ENCODE results near the gene DUSP15.
A peak's percentile ranks its signal among the peaks of the same experiment; 100 is the strongest.

Gene DUSP15

DNA sequence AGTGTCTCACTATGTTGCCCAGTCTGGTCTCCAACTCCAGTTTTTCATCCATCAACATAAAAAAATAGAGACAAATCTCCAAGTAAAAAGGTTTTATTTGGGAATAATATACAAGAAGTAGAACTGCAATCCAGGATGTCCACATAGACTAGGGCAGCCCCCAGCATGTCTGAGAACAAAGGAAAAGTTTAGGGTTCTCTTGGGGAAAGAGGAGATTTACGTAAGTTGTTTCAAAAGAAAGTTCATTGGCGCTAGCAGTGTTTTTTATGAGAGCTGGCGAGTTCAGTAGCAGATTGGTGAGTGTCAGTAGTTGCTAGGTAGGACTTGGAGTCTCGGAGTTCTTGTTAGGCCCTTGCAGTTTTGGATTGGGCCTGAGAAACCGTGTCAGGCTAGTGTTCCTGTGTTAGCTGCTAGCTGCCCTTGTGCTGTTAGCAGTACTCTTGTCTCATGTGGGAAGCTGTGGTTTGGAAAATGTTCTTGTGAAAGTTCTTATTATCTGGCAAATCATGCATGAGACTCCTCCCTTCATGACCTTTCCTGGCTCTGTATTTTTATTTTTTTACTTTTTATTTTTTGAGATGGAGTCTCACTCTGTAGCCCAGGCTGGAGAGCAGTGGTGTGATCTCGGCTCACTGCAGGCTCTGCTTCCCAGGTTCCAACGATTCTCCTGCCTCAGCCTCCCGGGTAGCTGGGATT lies 24.8 kb upstream of the DUSP15 start:
- DNase-seq, result peak in 24 of 51 donors; percentile 2 to 51 (median 28)

DNA sequence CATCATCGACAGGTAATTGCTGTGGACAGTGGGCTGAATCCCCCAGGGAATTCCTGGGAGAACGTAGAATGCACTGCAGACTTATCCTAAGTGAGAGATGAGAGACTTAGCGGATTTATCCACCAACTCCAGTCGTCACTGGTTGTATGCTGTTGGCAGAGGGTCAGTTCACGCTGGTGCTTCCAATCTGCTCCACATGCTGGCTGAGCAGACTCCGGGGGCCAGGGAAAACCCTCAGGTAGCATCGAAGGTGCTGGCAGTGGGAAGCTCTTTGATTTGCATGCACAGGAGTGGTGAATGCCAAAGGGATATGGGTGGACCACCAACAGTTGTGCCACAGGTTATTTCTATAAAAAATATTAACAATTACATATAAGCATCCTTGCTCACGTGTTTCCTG lies 20.3 kb upstream of the DUSP15 start:
- no peak for DNase-seq

DNA sequence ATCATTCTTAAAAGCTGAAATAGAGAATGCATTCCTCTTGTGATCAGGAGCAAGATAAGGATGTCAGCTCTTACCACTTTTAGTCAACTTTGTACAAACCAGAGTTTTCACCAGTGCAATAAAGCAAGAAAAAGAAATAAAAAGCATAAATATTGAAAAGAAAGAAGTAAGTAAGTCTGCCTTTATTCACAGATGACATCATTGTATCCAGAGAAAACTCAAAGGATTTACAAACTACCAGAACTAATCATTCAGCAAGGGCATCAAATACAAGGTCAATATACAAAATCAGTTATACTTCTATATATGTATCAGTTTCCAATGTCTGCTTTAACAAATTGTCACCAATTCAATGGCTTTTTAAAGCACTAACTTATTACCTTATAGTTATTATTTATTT lies 13.5 kb upstream of the DUSP15 start:
- DNase-seq, result no peak

DNA sequence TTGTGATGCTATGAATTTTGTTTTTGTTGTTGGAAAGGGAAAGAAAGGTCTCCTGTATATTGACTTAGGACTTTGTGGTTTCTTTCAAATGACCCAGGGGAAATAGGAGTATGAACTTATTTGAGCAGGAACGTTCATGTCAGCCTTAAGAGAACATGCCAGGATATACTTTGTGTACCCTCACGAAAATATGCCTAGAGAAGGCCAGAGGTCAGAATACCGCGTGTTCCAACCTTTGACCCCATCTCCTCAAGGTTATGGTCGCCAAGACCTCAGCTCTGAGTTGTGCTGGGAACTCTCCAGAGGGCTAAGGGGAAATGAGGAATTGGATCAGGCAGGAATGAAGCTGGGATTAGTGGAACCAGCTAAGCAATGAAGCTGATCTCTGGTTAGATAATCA lies 11.6 kb upstream of the DUSP15 start:
- no peak for DNase-seq

DNA sequence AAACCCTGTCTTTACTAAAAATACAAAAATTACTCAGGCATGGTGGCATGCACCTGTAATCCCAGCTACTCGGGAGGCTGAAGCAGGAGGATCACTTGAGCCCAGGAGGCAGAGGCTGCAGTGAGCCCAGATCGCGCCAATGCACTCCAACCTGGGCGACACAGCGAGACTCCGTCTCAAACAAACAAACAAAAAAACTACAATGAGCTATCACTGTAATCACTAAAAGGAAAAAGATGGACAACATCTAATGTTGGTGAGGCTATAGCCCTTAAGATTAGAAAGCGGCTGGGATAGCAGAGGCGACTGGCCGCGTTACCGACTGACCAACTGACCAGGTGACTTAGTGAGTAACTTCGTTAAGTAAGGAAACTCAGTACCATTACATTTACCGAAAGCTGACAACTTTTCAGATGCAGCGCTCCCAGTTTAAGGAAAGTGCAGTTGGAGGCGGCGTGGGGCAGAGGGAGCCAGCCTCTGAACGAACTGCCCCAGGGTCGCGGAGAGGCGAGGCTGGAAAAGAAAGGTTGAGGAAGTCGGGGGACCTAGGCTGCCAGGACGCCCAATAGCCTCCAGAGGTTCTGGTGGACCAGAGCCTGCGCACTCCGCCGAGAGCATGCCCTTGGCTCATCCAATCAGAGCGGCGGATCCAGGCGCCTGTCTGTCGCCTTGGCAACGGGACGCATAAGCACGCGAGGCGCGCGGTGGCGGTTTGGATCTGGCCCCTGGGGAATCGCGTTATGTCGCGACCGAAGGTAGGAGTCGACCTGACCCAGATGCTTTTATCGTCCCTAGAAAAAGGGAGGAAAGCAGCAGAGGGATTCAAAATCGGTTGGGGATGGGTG lies 9.0 kb upstream of the DUSP15 start:
- DNase-seq, result peak; percentile 62 to 98 (median 87)

GRCh38 chr20:31877684-31878083 lies 7.4 kb upstream of the DUSP15 start:
- DNase-seq, result no peak

DNA sequence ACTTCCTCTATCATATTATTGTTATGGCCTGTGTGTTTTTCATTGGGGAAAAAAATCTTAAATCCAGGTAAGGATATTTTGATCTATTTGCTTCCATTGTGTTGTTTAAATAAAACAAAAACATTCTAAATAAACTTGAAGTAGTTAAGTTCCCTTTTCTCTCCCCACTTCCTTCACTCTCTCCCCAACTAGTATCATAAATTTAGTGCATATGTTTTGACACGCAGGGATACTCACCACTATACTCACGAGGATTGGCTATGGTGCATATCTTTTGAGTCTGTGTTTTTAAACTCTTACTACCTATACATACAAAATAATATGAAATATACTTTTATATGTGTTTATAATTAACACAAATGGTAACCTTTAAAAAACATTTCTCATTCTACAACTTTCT lies 5.3 kb upstream of the DUSP15 start:
- no peak for DNase-seq

DNA sequence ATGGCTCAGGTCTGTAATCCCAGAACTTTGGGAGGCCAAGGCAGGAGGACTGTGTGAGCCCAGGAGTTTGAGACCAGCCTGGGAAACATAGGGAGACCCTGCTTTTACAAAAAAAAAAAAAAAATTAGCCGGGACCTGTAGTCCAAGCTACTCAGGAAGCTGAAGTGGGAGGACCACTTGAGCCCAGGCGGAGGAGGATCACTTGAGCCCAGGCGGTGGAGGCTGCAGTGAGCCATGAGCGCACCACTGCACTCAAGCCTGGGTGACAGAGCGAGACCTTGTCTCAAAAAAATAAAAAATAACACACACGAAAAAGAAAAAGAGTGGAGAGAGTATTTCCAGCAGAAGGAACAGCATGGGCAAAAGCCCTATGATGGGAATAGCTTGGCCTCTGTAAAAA lies 2.1 kb upstream of the DUSP15 start:
- no peak for DNase-seq

DNA sequence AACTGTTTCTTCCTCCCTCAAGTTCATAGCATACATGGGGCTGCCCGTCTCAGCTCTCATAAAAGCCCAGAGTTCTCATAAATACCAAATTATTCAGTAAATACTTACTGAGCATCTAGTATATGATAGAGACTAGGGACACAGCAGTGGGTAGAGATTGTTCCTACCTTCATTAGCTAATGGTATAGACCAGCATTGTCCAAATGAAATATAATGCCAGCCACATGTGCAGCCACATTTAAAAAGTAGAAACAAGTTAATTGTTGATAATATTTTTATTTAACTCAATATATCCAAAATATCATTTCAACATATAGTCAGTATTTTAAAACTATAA lies 1.3 kb upstream of the DUSP15 start:
- DNase-seq, result no peak

DNA sequence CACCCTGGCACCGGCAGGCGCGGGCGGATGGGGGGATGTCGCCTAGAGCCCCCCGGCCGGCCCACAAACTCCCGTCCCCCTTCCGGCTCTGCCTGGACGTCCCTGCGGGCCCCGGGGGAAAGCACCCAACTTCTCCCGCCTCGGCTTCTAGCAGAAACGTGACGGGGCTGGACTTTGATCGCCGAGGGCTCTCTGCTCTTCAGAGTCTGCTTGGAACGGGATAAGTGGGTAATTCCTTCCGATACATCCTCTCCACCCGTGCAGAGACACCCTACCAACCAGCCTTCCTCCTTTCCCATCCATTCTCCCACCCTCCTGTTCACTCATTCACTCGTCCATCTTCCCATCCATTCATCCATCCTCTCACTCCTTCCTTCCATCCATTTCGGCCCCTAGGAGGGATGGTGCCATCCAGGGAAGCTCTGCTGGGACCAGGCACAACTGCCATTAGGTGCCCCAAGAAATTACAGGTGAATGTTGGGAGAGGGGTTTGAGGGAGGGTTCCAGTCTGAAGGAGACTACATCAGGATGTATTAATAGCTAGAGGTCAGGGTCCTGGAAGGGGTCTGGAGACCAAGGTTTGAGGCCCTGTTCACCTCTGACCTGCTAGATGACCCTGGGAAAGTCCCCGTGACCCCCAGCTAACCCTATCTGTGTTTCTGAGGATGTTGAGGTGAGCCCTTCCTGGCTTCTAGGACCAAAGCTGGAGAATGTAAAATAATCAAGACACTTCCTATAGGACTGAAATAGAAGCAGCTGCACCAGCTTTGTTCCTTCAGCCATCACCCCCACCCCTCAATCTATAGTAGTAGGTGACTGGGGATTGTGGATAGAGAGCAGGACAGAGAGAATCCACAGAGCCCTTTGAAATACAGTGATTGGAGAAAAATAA lies 645 bp upstream of the DUSP15 start:
- DNase-seq, result peak in 4 of 51 donors; percentile 46 to 77 (median 62)

DNA sequence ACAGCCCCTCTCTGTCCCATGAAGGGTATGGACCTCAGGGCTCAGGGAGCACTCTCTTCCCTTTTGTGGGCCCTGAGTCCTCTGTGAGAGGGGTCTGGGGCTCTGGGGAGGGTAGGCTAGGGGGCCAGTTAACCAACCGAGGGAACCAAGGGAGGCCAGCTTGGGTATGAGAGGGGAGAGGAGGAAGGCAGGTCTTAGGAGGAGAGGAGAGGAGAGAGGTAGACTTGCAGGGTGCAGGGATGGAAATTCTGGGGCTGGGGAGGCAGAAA lies 720 bp downstream of the DUSP15 start:
- no peak for DNase-seq

GRCh38 chr20:31868853-31869672 lies 1.3 kb downstream of the DUSP15 start:
- DNase-seq, result no peak

DNA sequence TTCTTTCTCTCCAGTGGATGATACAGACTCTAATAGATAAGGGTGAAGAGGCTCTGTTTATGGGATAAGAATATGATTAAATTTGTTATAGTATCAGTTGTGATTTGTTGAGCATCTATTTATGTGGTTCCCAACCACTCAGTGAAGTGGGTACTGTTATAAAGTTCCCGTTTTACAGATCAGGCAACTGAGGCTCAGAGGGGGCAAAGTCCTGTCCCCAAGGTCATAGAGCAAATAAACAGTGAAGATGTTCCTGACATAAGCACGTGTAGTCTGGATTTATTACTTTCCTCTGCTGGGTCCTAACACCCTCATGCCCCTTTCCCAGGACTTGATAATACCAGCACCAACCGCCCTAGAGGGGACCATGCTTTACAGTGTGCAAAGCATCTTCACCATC lies 4.1 kb downstream of the DUSP15 start:
- no peak for DNase-seq

DNA sequence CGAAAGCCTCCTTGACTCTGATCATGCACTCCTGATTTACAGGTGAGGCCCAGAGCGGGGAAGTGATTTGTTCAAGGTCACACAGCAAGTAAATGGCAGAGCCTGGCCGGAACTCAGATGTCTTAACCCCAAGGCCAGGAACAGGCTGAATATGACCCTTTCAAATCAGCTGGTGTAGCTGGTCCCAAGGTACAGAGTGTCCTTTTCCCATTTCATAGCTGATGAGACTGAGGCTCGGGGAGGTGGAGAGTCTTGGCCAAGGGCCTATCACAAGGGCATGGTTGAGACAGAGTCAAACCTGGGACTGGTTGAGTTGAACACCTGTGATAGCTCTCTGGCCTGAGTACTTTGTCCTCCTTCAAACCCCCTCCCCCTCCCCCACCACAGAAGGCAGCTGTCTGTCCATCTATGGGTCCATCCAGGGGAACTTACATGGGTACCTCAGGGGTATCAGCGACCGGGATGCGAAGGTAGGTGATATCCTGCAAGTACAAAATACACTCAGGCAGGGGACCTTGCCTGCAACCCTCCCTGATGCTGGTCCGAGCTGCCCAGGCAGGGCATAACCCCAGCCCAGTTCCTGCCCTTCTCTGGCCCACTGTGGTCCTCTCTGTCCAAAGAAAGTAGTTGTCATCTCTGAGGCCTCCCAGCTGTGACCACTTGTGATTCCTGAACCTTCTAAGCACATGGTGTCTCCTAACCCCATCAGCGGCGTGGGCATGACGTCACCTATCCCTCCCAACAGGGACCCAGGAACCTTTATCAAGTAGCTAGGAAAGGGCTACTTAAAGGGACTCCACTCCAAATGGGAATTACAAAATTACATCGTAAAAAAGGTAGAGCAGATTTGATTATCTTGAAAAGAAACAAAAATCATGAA lies 5.6 kb downstream of the DUSP15 start:
- no peak for DNase-seq

DNA sequence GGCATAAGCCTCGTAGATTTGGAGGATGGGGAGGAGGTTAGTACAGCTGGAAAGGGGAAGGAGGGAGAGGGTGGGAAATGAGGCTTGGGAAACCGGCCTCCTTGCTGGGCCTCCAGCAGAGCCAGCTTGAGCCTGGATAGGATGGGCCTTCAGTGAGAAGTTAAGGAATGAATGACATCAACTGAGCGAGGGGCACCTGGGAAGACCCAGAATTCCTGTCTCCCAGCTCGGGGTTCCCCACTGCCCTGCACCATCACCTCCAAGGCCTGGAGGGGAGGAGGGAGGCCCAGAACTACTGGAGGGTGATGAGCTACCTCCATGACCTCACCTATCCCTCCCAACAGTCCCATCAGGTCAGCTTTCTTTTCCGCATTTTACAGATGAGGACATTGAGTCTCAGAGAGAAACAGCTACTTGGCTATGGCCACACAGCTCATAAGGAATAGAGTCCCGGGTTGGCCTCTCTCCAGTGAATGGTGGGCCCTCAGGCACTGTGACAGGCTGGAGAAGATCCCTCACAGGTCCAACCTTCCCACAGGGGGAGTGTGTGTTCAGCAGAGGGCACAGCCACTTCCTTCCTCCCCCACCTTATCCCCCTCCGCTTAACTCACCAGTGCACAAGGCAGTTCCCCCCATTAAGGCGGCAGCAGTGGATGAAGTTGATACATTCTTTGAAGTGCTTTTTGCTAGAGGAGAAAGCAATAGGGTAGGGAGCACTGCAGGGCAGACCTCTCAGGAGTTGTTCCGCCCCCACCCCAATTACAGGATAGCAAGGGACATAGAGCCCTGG lies 6.8 kb downstream of the DUSP15 start:
- no peak for DNase-seq

DNA sequence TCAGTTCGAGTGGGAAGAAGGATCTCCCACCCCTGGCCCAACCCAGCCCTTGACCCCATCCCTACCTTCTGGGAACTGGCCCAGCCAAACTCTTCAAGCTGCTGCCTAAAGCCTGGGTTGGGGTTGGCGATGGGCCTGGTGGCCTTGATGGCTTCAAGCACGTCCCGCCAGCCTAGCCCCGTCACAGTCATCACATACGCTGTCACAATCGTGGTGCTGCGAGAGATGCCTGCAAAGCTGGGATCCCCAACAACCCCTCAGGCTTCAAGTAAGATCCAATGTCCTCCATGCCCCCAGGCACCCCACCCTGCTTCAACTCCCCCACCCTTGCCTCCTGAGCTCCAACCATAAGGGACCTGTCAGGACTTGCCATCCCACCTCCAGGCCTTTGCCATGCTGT lies 7.8 kb downstream of the DUSP15 start:
- DNase-seq, result no peak

DNA sequence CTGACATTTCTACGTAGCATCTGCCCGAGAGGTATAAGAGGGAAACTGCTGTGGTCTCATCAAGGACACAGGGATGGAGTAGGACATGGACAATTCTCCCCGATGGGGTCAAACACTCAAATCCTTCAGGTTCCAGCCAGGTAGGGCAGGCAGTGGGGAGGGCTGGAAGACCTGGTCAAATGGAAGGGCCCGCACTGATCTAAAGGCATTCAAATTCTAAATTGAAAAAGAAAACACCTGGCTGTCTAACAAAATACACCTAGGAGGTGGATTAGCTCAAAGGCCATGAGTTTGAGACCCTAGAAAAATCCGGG lies 8.2 kb downstream of the DUSP15 start:
- DNase-seq, result no peak

- DNase-seq, result peak in 18 of 51 donors; percentile 14 to 69 (median 33)
Observed at GRCh38 chr20:31861385-31862156, 8.8 kb downstream of the DUSP15 start.

- DNase-seq, result peak in 1 of 51 donors; percentile 50
Observed at GRCh38 chr20:31861135-31861384, 9.3 kb downstream of the DUSP15 start.

Data from hypothalamus (tissue), 51 donors.